GM12878 (cell line): ENCODE data around the gene PTGES2. TPM values are rescaled to one million over a fixed set of nuclear protein-coding genes. Genes with fewer than 3 reads are reported as not detected.

Experiments used
- ATAC-seq: fragments of 200-7000 bp; cut with Tn5 transposase; 3 replicates; pipeline ENCODE4 v1.9.1; 2020; ENCODE audit warnings: mild to moderate bottlenecking, moderate library complexity
- BruUV-seq: library from RNA; stranded (reverse); fragments of 400-500 nt; replicated peaks from 2 replicates; lab custom pipeline; 2021; lab: Mats Ljungman, UMichigan
- CTCF ChIA-PET: fragments of 300-600 bp; sonication (Branson Sonifier 250); formaldehyde crosslinking; extraction: SDS; loops from one replicate; lab custom pipeline; 2021; ENCODE audit warnings: inconsistent platforms; lab: Yijun Ruan, JAX
- POLR2A ChIA-PET: fragments of 350-600 bp; formaldehyde crosslinking; extraction: SDS; loops from one replicate; lab custom pipeline; 2021; ENCODE audit warnings: inconsistent platforms; lab: Charles Lee
- RAD21 ChIA-PET: fragments of 300-600 bp; sonication (Branson Sonifier 250); formaldehyde crosslinking; loops from one replicate; lab custom pipeline; 2023; ENCODE audit warnings: antibody characterized with exemption; ENCODE audit not compliant: unreplicated experiment; lab: Charles Lee
- SMC1A ChIA-PET: fragments of 300-600 bp; sonication (Branson Sonifier 250); formaldehyde crosslinking; loops from one replicate; lab custom pipeline; 2023; ENCODE audit not compliant: unreplicated experiment, uncharacterized antibody; lab: Charles Lee
- DNase-seq: peaks from one replicate; pipeline ENCODE4 v3.0.0-alpha.2; 2011; ENCODE audit warnings: low read depth, low spot score
- FAIRE-seq: peaks from 3 replicates; lab custom pipeline; 2011; peaks lifted over from hg19 to GRCh38; lab: Jason Lieb, UNC
- H2AFZ ChIP-seq: 2 replicates; pipeline ENCODE4 v1.6.0; 2011; ENCODE audit warnings: low read depth, low read length, control low read depth; ENCODE audit not compliant: control insufficient read depth
- H3K27ac ChIP-seq: 2 replicates; pipeline ENCODE4 v1.5.1; 2011; ENCODE audit warnings: control low read depth; ENCODE audit not compliant: control insufficient read depth, insufficient read depth
- H3K27me3 ChIP-seq, 2 experiments: replicated peaks in 1 of 2; 2 replicates each; pipeline versions ENCODE4 v1.6.0 to v1.6.1; 2011; ENCODE audit warnings: low read length in 1 of 2; ENCODE audit not compliant: control insufficient read depth in 2 of 2, insufficient read depth in 2 of 2
- H3K36me3 ChIP-seq, 2 experiments: 2 replicates each; pipeline ENCODE4 v1.5.1; 2011; ENCODE audit warnings: low read length in 1 of 2; ENCODE audit not compliant: control insufficient read depth in 2 of 2, insufficient read depth in 2 of 2
- H3K4me1 ChIP-seq: 2 replicates; pipeline ENCODE4 v1.6.1; 2011; ENCODE audit warnings: mild to moderate bottlenecking, low read length, moderate library complexity, mixed read lengths; ENCODE audit not compliant: control insufficient read depth, insufficient read depth
- H3K4me2 ChIP-seq: 2 replicates; pipeline ENCODE4 v1.6.0; 2011; ENCODE audit warnings: control low read depth; ENCODE audit not compliant: control insufficient read depth, insufficient read depth
- H3K4me3 ChIP-seq: fragments of 200-600 bp; sonication (generic); 2 replicates; pipeline ENCODE4 v1.5.1; 2016
- H3K79me2 ChIP-seq: 2 replicates; pipeline ENCODE4 v1.6.0; 2011; ENCODE audit warnings: low read length; ENCODE audit not compliant: control insufficient read depth, insufficient read depth
- H3K9ac ChIP-seq: 2 replicates; pipeline ENCODE4 v1.8.0; 2011; ENCODE audit warnings: low read length, control low read depth, mixed read lengths; ENCODE audit not compliant: control insufficient read depth, insufficient read depth
- H3K9me3 ChIP-seq: replicated peaks from 3 replicates; pipeline ENCODE4 v1.5.1; 2011; ENCODE audit warnings: mild to moderate bottlenecking, low read length; ENCODE audit not compliant: control insufficient read depth, insufficient read depth
- H4K20me1 ChIP-seq: 2 replicates; pipeline ENCODE4 v1.6.0; 2011; ENCODE audit not compliant: control insufficient read depth, insufficient read depth
- CBX3 ChIP-seq: fragments of 200-600 bp; sonication (generic); IDR thresholded peaks from 2 replicates; pipeline ENCODE4 v1.6.1; 2016; ENCODE audit warnings: low read depth, borderline replicate concordance
- CREB1 ChIP-seq: IDR thresholded peaks from 2 replicates; pipeline ENCODE4 v1.6.1; 2012; ENCODE audit warnings: low read depth, mild to moderate bottlenecking, inconsistent platforms
- EED ChIP-seq: sonication (generic); IDR thresholded peaks from 2 replicates; pipeline ENCODE4 v1.6.1; 2016; ENCODE audit warnings: antibody characterized with exemption, low read depth
- EGR1 ChIP-seq, 2 experiments: IDR thresholded peaks; 1 replicate in 1 of 2; 2 replicates in 1 of 2; pipeline ENCODE4 v1.6.1; 2011 to 2012; ENCODE audit warnings: low read depth in 2 of 2, low read length in 2 of 2, borderline replicate concordance in 1 of 2, mild to moderate bottlenecking in 1 of 2, moderate library complexity in 1 of 2
- EP300 ChIP-seq, 2 experiments: fragments of 150-350 bp in 1 of 2; IDR thresholded peaks; 2 replicates each; pipeline ENCODE4 v1.6.1; 2011 to 2012; ENCODE audit warnings: low read depth in 2 of 2, low read length in 2 of 2, borderline replicate concordance in 1 of 2, improper control_type of control experiment in 1 of 2, inconsistent platforms in 1 of 2; ENCODE audit not compliant: control insufficient read depth in 1 of 2
- ETV6 ChIP-seq, 2 experiments: fragments of 450-650 bp in 1 of 2; IDR thresholded peaks in 1 of 2; conservative IDR thresholded peaks in 1 of 2; 2 replicates each; pipeline ENCODE4 v1.6.1; 2014; ENCODE audit warnings: antibody characterized with exemption in 1 of 2, borderline replicate concordance in 1 of 2, low read depth in 1 of 2, mild to moderate bottlenecking in 1 of 2, moderate library complexity in 1 of 2
- FOXK2 ChIP-seq: fragments of 450-650 bp; IDR thresholded peaks from 2 replicates; pipeline ENCODE4 v1.6.1; 2017; ENCODE audit warnings: mild to moderate bottlenecking, moderate library complexity
- FOXM1 ChIP-seq: IDR thresholded peaks from 2 replicates; pipeline ENCODE4 v1.6.1; 2012; ENCODE audit warnings: low read depth, mild to moderate bottlenecking, inconsistent platforms, low read length, moderate library complexity
- HCFC1 ChIP-seq: fragments of 150-350 bp; IDR thresholded peaks from 2 replicates; pipeline ENCODE4 v1.6.1; 2014; ENCODE audit warnings: low read length
- HDAC6 ChIP-seq: fragments of 200-600 bp; sonication (generic); IDR thresholded peaks from one replicate; pipeline ENCODE4 v1.8.0; 2017; ENCODE audit warnings: antibody characterized with exemption; ENCODE audit not compliant: unreplicated experiment
- HDGF ChIP-seq: fragments of 450-650 bp; IDR thresholded peaks from 2 replicates; pipeline ENCODE4 v1.6.1; 2016; ENCODE audit warnings: antibody characterized with exemption
- IKZF1 ChIP-seq: fragments of 450-650 bp; conservative IDR thresholded peaks from 2 replicates; pipeline ENCODE4 v1.6.1; 2017; ENCODE audit warnings: antibody characterized with exemption, mild to moderate bottlenecking
- JUND ChIP-seq: IDR thresholded peaks from 2 replicates; pipeline ENCODE4 v1.6.1; 2012; ENCODE audit warnings: low read depth, mild to moderate bottlenecking, low read length, improper control_type of control experiment, moderate library complexity
- NKRF ChIP-seq: fragments of 450-650 bp; conservative IDR thresholded peaks from 2 replicates; pipeline ENCODE4 v1.6.1; 2017; ENCODE audit warnings: mild to moderate bottlenecking, moderate library complexity
- SKIL ChIP-seq: fragments of 450-650 bp; IDR thresholded peaks from 2 replicates; pipeline ENCODE4 v1.6.1; 2017; ENCODE audit warnings: mild to moderate bottlenecking, low read depth, inconsistent platforms; ENCODE audit not compliant: poor library complexity, severe bottlenecking
- SPI1 ChIP-seq: IDR thresholded peaks from 2 replicates; pipeline ENCODE4 v1.6.1; 2011; ENCODE audit warnings: low read depth, mild to moderate bottlenecking, low read length, moderate library complexity, borderline replicate concordance; ENCODE audit not compliant: insufficient read depth
- WGBS: methylation state at CpG from one replicate; pipeline ENCODE4 v1.1.6; 2016; ENCODE audit warnings: low lambda C conversion rate; ENCODE audit not compliant: insufficient replicate concordance, insufficient coverage; ENCODE audit errors: missing lambda C conversion rate; 5-methylcytosine and 5-hydroxymethylcytosine counted together
- in situ Hi-C: fragments of 300-500 bp; cut with MboI; formaldehyde crosslinking; loops from 9 replicates; pipeline ENCODE4 v1.14.3; 2018; ENCODE audit warnings: mixed read lengths
- intact Hi-C: fragments of 100-400 bp; cut with micrococcal nuclease; formaldehyde crosslinking; loops from one replicate; pipeline ENCODE4 v1.14.2; 2022; ENCODE audit not compliant: unreplicated experiment
- polyA plus RNA-seq, 11 experiments: library from polyadenylated mRNA; depleted of rRNA in 4 of 11; unstranded in 6 of 11; stranded (reverse) in 5 of 11; fragments of >200 nt; fragmentation: Nextera tagmentation in 4 of 11; fragmentation: Illumina TruSeq in 1 of 11; extraction: Ambion mirVana in 4 of 11; extraction: Trizol in 1 of 11; gene quantifications; 1 replicate in 1 of 11; 2 replicates in 10 of 11; pipeline versions ENCODE4 v1.2.1 to v1.2.3, GENCODE V29; 2011 to 2016; ENCODE audit warnings: inconsistent platforms in 2 of 11, missing spikeins in 2 of 11, low read depth in 1 of 11
- total RNA-seq, 4 experiments: library from RNA; depleted of rRNA in 3 of 4; stranded (reverse); fragments of >200 nt in 3 of 4; fragmentation: Illumina TruSeq in 1 of 4; extraction: Trizol in 1 of 4; gene quantifications; 2 replicates each; pipeline versions ENCODE4 v1.2.1 to v1.2.3, GENCODE V29; 2013 to 2021

Gene PTGES2
- total and polyA plus RNA-seq, 10 of the 15 experiments (the other 5 are each of a cell fraction or from before 2014, with no cell fraction given) = 2.1 to 141 (median 99.1) TPM

GRCh38 chr9:128078504-128079434, 48.8 kb downstream of the PTGES2 start:
- H3K4me3 ChIP-seq = no peak overlapping the region; the same call in 1 of the 2 replicates
- peaks cover 63% of the 10 kb centered on the region for H3K79me2 ChIP-seq
- H3K4me2 ChIP-seq = no peak overlapping the region
- H3K27ac ChIP-seq = peak overlapping the region; percentile 13; the same call in 1 of the 2 replicates
- H3K27me3 ChIP-seq = no peaks in the 10 kb centered on the region
- intact Hi-C loops = no loop called here
- peaks cover 34% of the 10 kb centered on the region for H3K4me1 ChIP-seq
- SMC1A ChIA-PET = interaction anchor here (0.6 to 1.6 kb wide), 10 partner anchors 9 to 137 kb away, joined by 3 to 6 read pairs (median 4); partner anchors contain the start of gene NAIF1
- CTCF ChIA-PET = interaction anchor here (0.9 to 1.6 kb wide), 8 partner anchors 14 to 137 kb away, joined by 3 to 7 read pairs (median 4); no protein-coding TSS in a partner anchor
- no peak for DNase-seq
- no peaks in the 10 kb centered on the region; the same call in 2 of the 3 replicates for H3K9me3 ChIP-seq
- peak; percentile 15; the same call in 2 of the 3 replicates for ATAC-seq
- RAD21 ChIA-PET = interaction anchor here (0.6 to 2.3 kb wide), 4 partner anchors 7 to 108 kb away, joined by 3 to 8 read pairs (median 3); partner anchors contain the start of gene NAIF1
- FAIRE-seq = no peak
- H3K36me3 ChIP-seq = peaks cover 0 to 6% of the 10 kb centered on the region in 2 experiments; a peak in 2 of 4 replicates
- H2AFZ ChIP-seq = no peak overlapping the region
- BruUV-seq = no TSS peak
- in situ Hi-C loops = no loop called here
- POLR2A ChIA-PET = interaction anchor here (0.6 to 1.8 kb wide), 3 partner anchors 11 to 690 kb away, joined by 3 to 13 read pairs (median 5); partner anchors contain the start of genes NAIF1 and SLC25A25
- no peaks in the 10 kb centered on the region for H4K20me1 ChIP-seq
- TF ChIP-seq SPI1 = peak; percentile 81
- no peak for TF ChIP-seq EGR1 (IDR thresholded peaks at IDR 0.05; ENCODE audit: borderline replicate concordance in 1 of 2, low read depth in 2 of 2, low read length in 2 of 2)
- no peak for TF ChIP-seq EP300 (IDR thresholded peaks at IDR 0.05; ENCODE audit: borderline replicate concordance in 1 of 2, control insufficient read depth in 1 of 2, low read depth in 2 of 2, low read length in 2 of 2)
- TF ChIP-seq EED = peak; percentile 50; the same call in 1 of the 2 replicates
- no peak for TF ChIP-seq IKZF1
- TF ChIP-seq HDAC6 = no peak
- no peak for TF ChIP-seq HDGF
- TF ChIP-seq JUND = no peak
- no peak for TF ChIP-seq CREB1
- no peak for TF ChIP-seq FOXK2
- no peak for TF ChIP-seq ETV6 (conservative IDR thresholded peaks at IDR 0.05 in 1 of 2, IDR thresholded peaks at IDR 0.05 in 1 of 2; ENCODE audit: borderline replicate concordance in 1 of 2, low read depth in 1 of 2)
- no peak for TF ChIP-seq CBX3
- TF ChIP-seq NKRF = no peak
- no peak for TF ChIP-seq FOXM1
- TF ChIP-seq HCFC1 = no peak
- TF ChIP-seq SKIL = no peak
- no peak overlapping the region for H3K9ac ChIP-seq
- 93% methylated on average over 11 of the region's 11 CpGs for WGBS
